Astrocyte of the spinal cord (primary cell): Measurements from ENCODE around the gene ADGRF3.

Source experiments
- DNase-seq: peaks from one replicate; pipeline ENCODE4 v3.0.0; 2011; ENCODE audit warnings: low read depth, low spot score
- H3K4me3 ChIP-seq: 2 replicates; pipeline ENCODE4 v1.5.1; 2011; ENCODE audit warnings: low read depth, mild to moderate bottlenecking, low read length, moderate library complexity
- in situ Hi-C: cut with HindIII; loops from 2 replicates; pipeline ENCODE4 v1.10.0; 2017; ENCODE audit warnings: low sequenced_read_pairs
- TF ChIP-seq, protein P1 (sequence below): IDR thresholded peaks from 2 replicates; pipeline ENCODE4 v1.5.1; 2012; ENCODE audit warnings: low read depth, mild to moderate bottlenecking, low read length, inconsistent platforms

The ADGRF3 gene

DNA sequence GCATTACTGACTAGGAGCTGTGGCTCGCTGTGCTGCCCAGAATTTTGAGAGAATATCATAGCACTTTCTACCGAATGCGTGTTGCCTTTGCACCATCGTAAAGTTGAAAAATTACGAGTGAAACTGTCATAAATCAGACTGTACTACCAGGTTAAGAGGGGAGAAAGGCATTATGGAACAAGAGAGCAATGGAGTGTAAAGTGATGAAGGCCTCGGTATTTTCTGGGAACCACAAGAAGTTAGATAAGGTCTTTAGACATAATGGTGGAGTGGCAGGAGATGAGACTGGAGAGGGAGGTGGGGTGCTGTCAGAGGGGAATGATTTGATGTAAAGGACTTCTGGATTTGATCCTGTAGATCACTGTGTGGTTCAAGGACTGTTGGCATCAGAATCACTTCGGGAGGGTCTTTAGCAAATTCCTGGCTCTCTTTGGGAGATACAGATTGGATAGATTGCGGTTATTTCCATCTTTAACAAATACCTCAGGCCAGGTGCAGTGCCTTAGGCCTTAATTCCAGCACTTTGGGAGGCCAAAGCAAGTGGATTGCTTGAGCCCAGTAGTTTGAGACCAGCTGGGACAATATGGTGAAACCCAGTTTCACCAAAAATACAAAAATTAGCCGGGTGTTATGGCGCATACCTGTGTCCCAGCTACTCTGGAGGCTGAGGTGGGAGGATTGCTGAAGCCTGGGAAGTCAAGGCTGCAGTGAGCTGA, 4.9 kb upstream of the ADGRF3 start:
- TF ChIP-seq, protein P1, sequence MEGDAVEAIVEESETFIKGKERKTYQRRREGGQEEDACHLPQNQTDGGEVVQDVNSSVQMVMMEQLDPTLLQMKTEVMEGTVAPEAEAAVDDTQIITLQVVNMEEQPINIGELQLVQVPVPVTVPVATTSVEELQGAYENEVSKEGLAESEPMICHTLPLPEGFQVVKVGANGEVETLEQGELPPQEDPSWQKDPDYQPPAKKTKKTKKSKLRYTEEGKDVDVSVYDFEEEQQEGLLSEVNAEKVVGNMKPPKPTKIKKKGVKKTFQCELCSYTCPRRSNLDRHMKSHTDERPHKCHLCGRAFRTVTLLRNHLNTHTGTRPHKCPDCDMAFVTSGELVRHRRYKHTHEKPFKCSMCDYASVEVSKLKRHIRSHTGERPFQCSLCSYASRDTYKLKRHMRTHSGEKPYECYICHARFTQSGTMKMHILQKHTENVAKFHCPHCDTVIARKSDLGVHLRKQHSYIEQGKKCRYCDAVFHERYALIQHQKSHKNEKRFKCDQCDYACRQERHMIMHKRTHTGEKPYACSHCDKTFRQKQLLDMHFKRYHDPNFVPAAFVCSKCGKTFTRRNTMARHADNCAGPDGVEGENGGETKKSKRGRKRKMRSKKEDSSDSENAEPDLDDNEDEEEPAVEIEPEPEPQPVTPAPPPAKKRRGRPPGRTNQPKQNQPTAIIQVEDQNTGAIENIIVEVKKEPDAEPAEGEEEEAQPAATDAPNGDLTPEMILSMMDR: no peak
- in situ Hi-C loops: no loop called here
- H3K4me3 ChIP-seq: no peak overlapping the region
- DNase-seq: no peak

DNA sequence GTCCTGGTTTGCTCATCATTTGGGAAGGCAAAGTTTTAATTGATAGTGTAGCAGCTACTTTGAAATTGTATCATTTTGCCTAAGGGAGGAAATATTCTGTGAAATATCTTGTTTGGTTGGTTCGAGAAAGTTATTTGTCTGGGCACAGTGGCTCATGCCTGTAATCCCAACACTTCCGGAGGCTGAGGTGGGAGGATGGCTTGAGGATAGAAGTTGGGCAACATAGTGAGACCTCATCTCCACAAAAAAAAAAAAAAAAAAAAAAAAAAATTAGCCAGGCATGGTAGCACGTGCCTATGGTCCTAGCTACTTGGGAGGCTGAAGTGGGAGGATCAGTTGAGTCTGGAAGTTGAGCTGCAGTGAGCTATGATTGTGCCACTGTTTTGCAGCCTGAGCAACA, 3.1 kb upstream of the ADGRF3 start:
- in situ Hi-C loops: no loop called here
- no peak for DNase-seq
- TF ChIP-seq, protein P1: no peak
- no peak overlapping the region for H3K4me3 ChIP-seq

DNA sequence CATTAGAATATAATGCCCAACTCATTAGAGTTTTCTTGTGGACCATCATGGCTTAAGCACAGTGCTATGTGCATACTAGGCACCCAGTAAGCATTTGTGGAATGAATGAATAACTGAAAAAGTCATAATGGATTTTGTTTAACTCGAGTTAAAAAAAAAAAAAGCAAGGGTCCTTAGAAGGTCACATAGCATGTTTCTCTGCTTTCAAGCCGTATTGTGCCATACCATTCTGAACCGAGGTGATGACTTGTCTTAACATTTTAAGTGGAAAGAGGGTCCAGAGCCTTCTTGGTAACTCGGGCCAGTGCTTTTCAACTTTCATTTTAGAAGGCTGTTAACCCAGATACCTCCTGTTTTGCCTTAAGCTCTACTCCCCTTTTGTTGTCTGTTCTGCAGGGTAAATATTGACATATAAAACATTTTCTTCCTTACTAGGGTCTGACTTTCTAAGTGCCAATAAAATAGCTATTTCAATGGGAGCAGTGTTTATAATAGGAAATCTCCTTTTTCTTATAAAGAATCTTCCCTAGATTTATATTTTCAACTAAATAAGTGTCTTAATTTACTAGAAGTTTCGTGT, 787 bp upstream of the ADGRF3 start:
- no peak for DNase-seq
- in situ Hi-C loops: no loop called here
- H3K4me3 ChIP-seq: peak overlapping the region; percentile 87
- TF ChIP-seq, protein P1: no peak

DNA sequence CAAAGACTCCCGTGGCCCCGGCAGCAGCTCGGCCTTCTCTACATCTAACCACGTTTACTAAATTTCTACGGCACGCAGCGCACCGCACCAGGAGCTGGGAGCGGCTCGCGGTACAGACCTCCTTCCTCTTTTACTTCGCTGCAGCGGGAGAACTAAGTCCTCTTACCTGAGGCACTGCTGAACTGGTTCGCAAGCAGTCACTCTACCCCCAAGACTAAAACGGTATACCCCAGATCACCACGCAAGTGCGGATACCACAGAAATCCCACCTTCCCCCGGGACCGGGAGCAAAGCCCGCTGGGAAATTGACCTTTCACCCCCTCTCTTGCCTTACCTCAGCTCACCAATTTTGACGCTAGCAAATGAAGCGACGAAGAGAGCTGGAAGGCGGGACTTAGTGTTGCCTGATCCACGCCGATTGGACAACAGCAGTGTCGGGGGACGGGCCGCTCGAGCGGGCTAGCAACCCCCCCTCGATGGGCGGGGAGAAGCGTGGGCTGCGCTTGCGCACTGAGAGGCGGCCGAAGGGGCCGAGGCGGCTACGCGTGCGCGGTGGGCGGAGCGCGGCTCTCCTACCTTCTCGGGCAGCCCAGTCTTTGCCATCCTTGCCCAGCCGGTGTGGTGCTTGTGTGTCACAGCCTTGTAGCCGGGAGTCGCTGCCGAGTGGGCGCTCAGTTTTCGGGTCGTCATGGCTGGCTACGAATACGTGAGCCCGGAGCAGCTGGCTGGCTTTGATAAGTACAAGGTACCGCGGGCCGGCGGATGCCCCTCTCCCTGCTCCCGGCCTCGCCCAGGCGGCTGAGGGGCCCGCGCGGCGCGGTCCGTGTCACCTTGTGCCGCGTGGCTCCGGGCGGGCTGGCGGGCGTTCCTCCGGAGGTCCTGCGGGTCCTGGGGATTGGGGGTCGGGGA, 790 bp downstream of the ADGRF3 start, which contains the start of gene SELENOI:
TSS of gene SELENOI (plus strand) at position 599 of the 909 bp plus-strand sequence. CDS start at position 689, 90 bp downstream.
- H3K4me3 ChIP-seq: peak within 1 kb of the TSS; percentile 87

DNA sequence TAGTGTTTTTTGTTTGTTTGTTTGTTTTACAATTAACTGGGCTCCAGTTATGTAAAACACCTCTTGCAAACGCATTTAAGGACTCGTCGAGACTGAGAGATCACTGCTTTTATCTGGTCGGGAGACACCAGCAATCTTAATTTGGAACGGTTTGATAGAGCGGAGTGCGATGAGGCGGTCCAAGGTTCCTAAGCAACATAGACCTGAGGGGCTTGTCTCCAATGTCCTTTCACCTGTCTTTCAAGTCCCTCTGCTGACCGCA, 1.4 kb downstream of the ADGRF3 start:
- TF ChIP-seq, protein P1: no peak
- no peak for DNase-seq
- H3K4me3 ChIP-seq: peak overlapping the region; percentile 87
- in situ Hi-C loops: no loop called here

More for the DNA sequence above, 790 bp downstream of the ADGRF3 start, which contains the start of gene SELENOI:
- in situ Hi-C loops: no loop called here
- DNase-seq: peak; percentile 99
- TF ChIP-seq, protein P1: no peak

DNA sequence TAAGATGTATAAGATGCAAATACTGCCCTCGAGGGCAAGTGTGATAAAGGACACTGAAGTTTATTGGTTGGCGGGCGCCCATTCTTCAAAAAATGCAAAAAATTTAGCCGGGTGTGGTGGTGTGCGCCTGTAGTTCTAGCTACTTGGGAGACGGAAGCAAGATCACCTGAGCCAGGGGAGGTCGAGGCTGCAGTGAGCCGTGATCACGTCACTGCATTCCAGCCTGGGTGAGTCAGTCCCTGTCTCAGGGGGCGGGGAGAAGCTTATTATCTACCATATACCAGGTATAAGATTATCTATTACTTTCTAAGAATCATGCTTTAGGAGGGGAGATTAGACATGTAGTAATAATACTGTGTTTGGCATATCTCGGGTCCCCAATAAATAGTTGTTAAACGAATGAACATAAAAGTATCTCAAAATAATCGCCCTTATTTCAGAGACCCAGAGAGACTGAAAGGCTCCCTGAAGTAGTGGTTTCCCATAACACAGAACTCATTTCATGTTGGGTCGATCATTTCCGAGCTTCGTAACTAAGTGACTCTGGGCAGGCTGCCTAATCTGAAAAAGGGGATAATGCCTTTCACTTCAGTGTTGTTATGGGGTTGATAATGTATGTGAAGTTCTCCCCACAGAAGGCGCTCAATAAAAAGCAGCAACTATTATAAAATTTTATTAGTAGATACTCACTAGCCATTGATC, 1.9 kb downstream of the ADGRF3 start:
- peak; percentile 41 for DNase-seq
- peak overlapping the region; percentile 87 for H3K4me3 ChIP-seq
- in situ Hi-C loops: no loop called here
- TF ChIP-seq, protein P1: no peak
